GM04503 (cell line): ENCODE data around the gene PAX3.

Source experiments
- DNase-seq: peaks from one replicate; pipeline ENCODE4 v3.0.0-alpha.2; 2012; ENCODE audit warnings: low read depth

PAX3 gene

GRCh38 chr2:222298311-222299150 lies at the start of gene PAX3:
PAX3 (minus strand) TSS chr2:222298998; CDS start chr2:222298615, 383 bp downstream.
- DNase-seq: peak; percentile 76

GRCh38 chr2:222341331-222341730 lies 42.5 kb upstream of the PAX3 start:
- no peak for DNase-seq

- DNase-seq: no peak
These were observed 39.6 kb upstream of the PAX3 start for GRCh38 chr2:222338374-222338773.

GRCh38 chr2:222336931-222337330 lies 38.1 kb upstream of the PAX3 start:
- no peak for DNase-seq

GRCh38 chr2:222336442-222336841 lies 37.6 kb upstream of the PAX3 start:
- no peak for DNase-seq

GRCh38 chr2:222334914-222335313 lies 36.1 kb upstream of the PAX3 start:
- no peak for DNase-seq

GRCh38 chr2:222333397-222333796 lies 34.6 kb upstream of the PAX3 start:
- DNase-seq: no peak

- no peak for DNase-seq
These were observed 33.3 kb upstream of the PAX3 start for GRCh38 chr2:222332116-222332515.

- no peak for DNase-seq
These were observed 32.1 kb upstream of the PAX3 start for GRCh38 chr2:222330910-222331309.

GRCh38 chr2:222322236-222322635 lies 23.4 kb upstream of the PAX3 start:
- DNase-seq: no peak

GRCh38 chr2:222320436-222321395 lies 21.9 kb upstream of the PAX3 start:
- no peak for DNase-seq

- DNase-seq: no peak
These were observed 21.0 kb upstream of the PAX3 start for GRCh38 chr2:222319586-222320435.

- DNase-seq: no peak
These were observed 20.2 kb upstream of the PAX3 start for GRCh38 chr2:222318712-222319585.

- no peak for DNase-seq
These were observed 19.4 kb upstream of the PAX3 start for GRCh38 chr2:222318026-222318711.

GRCh38 chr2:222315443-222316121 lies 16.8 kb upstream of the PAX3 start:
- no peak for DNase-seq

GRCh38 chr2:222313816-222314215 lies 15.0 kb upstream of the PAX3 start:
- DNase-seq: no peak

GRCh38 chr2:222311978-222312738 lies 13.4 kb upstream of the PAX3 start:
- no peak for DNase-seq

GRCh38 chr2:222311319-222311977 lies 12.7 kb upstream of the PAX3 start:
- DNase-seq: no peak
